GM19099 (cell line): ENCODE data around the gene SFMBT2.

Experiments used
- POLR2A ChIP-seq: IDR thresholded peaks from 3 replicates; pipeline ENCODE4 v1.6.1; 2011; ENCODE audit warnings: low read depth; ENCODE audit not compliant: insufficient read length; ENCODE audit errors: extremely low read depth

The SFMBT2 gene

DNA sequence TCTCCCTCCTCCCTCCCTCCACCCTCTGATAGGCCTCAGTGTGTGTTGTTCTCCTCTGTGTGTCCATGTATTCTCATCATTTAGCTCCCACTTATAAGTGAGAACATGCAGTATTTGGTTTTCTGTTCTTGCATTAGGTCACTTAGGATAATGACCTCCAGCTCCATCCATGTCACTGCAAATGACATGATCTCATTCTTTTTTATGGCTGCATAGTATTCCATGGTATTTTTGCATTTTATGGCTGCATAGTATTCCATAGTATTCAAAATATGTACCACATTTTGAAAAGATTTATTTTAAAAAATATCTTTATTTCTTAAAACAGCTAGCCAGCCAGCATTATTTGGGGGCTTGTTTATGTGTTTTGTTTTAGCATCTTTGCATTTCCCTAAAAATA, 275.6 kb downstream of the SFMBT2 start:
- no peak for TF ChIP-seq POLR2A

DNA sequence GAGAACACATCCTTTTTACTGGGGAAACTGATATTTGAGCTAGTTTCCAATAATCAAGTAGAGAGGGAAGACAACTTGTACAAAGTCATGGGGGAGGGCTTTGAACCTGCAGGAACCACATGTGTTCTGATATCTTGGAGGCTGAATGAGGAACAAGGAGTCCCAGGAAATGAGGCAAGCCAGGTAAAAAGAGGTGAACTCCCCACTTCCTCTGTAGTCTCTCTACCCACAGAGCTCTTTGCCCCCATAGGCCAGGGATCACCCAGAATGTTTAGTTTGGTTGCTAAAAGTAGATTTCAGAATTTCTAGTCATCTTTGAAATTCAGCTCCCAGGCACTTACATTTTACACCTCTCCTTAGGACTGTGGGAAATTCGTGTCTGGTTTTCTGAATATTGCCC, 276.4 kb downstream of the SFMBT2 start:
- TF ChIP-seq POLR2A: no peak

DNA sequence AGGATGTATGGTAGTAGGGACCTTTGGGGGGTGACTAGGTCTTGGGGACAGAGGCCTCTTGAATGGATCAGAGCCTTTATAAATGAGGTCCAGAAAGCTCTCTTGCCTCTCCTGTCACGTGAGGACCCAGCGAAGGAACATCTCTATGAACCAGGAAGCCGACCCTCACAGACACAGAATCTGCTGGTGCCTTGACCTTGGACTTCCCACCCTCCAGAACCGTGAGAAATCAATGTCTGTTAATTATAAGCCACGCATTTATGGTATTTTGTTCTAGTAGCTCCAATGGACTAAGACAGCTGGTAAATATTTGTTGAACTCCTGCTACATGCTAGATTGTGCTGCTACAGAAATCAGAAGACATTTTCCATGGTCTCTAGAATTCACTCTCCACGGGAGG, 276.9 kb downstream of the SFMBT2 start:
- TF ChIP-seq POLR2A: no peak

DNA sequence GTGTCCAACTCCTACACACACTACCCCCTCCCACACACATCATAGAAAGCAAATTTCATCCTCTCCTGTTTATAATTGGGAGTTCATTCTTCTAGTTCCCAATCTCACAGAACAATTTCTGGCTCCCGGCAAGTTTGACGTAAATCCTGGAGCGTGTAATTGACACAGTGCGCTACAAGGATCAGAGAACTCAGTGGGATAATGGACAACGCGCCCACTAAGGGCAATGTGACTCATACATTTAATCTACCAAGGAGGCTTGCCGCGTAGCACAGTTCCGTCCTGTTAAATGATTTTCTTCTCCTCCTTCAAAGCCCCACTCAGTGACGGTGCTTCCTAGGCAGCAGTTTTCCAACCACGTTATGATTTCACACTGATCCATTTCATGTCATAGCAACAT, 277.6 kb downstream of the SFMBT2 start:
- TF ChIP-seq POLR2A: no peak

DNA sequence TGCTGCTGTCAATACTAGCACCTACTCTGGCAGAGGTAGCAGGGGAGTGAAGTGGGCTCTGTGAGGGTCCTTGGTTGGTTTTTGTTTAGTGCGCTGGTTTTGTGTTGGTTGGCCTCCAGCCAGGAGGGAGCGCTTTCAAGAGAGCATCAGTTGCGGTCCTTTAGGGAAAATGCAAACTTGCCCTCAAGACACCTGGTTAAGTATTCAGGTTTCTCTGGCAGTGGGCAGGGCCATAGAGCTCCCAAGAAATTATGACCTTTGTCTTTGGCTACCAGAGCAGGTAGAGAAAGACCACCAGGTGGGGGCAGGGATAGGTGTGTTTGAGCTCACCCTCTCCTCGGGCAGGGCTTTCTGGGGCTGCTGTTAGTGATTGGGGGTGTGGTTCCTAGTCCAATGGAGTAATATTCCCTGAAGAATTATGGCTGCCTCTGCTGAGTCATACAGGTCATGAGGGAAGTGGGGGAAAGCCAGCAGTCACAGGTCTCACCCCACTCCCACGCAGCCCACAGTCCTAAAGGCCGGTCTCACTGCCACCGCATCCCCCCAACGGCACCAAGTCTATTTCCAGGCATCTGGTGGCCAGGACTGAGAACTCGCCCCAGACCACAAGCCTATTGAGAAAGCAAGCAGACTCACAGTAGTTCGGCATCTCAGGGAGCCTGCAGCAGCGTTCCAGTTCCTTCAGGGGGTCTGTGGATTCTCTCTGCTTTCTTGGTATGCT, 280.5 kb downstream of the SFMBT2 start:
- no peak for TF ChIP-seq POLR2A

DNA sequence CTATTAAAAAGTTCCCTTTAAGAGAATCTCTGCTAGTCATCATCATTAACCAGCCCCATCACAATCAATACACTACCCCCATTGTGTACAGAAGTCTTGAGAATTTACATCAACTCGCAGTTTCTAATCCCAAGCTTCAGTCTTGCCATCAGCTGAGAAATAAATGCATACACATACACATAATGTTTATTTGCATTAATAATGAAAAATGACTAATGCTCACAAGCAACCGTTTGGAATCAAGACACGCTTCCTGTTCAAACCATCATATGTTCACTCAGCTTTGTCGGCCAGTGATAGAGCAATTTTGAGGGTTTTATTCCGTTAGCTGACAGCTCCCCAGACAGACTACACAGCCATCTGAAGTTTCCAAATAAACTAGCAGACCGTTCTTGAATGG, 287.1 kb downstream of the SFMBT2 start:
- TF ChIP-seq POLR2A: no peak

DNA sequence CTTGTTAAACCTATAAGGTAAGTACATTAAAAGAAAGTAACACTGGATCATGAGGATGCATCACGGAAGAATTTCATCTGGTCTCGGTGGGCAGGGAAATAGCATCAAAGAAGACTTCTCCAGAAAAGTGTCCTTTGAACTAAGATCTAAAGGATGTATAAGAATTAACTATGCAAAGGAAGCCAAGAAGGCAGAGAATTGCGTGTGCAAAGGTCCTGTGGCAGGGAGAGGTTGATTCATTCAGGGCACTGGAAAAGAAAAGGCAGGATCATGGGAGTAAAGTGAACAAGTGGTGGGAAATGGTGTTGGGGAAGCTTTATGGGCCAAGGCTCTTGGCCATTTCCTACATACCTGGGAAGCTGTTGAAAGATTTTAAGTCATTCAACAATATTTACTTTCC, 288.3 kb downstream of the SFMBT2 start:
- no peak for TF ChIP-seq POLR2A

DNA sequence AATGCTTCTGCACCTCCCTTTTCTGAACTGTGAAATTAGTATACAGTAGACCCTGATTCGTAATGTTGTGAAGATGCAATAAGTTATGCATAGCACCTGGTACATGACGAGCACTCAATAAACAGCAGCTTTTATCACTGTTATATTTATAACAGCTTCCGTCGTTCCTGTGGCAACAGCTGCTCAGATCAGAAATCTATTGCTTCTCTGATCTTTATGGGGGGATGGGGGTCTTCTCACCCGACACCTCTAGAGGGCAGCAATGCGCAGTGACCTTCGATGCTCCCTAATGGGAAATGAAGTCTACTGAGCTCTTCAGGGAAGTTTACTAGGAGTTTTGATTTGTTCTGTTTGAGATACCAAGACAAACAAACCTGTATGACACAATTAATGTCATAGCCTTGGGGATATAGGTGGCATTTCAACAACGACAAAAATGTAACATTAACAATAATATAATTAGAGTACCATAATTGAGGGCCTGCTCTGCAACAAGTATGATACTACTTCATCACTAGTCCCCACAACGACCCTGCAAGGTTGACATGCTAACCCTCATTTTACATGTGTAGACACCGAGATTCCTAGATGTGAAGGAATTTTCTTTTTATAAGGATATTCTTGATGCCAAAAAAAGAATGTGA, 289.6 kb downstream of the SFMBT2 start:
- no peak for TF ChIP-seq POLR2A

DNA sequence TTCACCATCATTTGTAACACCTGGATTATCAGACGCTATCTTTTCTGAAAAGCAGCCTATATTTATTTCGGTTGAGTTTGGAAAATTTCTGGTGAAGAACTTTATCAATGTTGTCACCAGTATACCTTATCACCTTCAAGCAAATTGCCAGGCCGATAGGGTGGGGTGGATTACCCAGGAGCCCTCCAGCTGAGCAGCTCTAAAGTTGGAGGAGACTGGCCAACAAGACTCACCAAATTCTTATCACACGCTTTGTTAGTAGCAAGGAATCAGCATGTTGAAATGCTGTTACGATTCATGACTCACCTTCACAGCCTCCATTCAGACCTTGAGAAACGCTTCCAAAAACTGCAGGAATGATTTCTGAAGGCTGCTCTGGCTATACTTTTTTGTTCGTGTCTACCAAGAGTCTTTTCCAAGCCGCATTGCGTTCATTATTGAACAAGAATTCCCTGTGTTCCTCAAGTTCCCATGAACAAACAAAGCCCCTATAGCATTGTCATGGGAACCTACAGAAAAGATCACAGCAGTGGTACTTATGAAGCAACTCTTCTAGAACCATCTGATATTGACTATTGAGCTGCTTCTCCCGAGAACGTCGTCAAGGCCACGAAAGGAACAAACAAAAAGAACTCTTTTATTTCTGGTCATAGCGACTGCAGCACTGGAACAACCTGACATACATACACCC, 291.4 kb downstream of the SFMBT2 start:
- no peak for TF ChIP-seq POLR2A

DNA sequence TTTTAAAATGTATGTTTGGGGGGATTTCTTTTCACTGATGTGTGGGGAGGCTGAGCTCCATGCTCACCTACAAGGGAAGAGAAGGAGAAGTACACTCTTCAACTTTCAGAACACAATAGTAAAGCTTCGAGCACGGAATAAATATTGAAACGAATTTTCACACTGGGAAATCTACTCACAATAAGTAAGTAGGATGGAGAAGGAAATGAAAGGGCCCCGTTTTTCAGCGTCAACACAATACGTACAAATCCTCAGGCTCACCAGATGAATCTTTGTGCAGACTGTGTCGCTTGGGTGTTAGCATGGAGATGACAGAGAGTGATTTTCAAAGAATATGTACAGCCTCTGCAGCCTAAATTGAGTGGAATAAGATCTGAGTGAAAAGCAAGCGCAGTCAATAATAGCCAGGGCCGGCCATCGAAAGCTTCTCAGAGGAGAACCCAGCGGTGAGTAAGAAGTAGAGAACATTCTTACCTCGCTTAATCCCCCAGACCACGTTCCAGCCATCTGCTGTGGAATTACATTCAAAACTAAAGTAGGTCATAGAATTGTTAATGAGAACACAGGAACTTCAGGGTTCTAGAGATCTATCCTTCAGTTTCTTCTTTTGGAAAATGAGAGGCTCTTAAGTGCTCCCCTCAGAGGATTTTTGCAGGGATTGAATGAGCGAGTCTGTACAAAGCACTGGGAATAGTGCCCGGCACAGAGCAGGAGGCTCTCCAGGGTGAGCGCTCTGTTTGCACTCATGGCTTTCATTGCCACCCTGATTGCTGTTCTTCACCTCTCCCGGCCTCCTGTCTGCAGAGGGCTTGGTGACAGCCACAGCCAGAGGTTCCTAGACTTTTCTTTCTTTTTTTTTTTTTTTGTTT, 292.8 kb downstream of the SFMBT2 start:
- no peak for TF ChIP-seq POLR2A

DNA sequence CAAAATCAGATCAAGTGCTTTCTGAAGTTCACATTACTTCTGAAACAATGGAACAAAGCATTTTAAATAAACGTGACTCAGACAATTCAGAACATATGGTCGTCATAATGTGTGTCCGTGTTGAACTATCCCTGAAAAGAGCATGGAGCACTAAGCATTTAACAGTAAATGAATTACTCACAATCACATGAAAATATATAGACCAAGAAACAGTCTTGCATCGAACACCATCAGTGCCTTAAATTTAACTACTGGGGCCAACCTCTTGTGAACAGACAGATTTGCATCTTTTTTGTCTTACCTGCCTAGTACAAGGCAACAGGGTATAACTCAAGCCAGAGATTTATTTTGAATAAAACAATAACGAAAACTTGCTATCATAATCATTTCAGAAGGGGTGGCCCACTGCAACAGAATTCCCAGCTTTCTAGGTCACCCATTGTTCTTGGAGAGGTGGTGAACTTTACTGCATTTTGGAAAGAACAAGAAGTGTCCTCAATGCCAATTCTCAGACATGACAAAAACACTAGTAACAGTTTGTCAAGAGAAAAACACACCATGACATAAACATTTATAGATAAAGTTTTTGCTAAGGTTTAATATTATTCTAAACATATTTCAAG, 293.5 kb downstream of the SFMBT2 start:
- no peak for TF ChIP-seq POLR2A

DNA sequence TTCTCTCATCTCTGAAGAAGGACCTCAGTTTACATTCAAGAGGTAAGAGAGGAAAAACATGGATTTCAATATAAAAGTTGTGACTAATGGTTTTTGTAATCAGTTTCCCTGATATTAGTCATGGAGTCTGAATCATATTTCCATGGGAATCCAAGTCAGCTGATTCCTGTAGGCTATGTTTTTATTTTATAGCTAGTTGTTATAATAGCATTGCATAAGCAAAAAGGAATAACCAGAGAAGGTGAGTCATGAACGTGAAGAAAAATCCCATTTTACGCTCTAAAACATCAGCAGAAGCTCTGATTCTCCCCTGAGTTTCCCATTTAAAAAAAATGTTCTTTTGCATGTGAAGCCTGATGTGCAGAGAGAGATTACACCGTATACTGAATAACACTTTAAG, 299.3 kb downstream of the SFMBT2 start:
- TF ChIP-seq POLR2A: no peak

DNA sequence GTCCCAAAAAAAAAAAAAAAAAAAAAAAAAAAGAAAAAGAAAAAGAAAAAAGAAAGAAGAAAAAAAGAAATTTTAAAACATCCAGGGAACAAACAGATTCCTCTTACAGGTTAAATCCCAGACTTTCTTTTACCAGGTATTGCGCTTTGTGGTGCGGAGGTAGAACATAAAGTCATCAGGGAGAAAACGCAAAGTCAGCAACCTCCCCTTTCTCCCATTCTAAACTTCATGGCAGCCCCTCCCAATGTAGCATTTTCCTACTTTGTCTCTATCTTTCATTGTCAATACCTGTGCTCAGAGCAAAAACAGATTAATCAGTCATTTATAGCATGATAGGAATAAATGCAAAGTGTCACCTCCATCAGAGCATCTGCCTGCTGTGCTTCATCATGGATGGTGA, 299.7 kb downstream of the SFMBT2 start:
- no peak for TF ChIP-seq POLR2A
